Bone marrow (tissue), 2 donors: ENCODE measurements around the gene TMEM108.

Experiments
- DNase-seq, 2 donors: peaks; one replicate each; lab custom pipeline; 2025; lab: John Stamatoyannopoulos, UW

TMEM108 gene

GRCh38 chr3:133354721-133355120 lies 316.5 kb downstream of the TMEM108 start:
- DNase-seq: no peak

- DNase-seq: no peak
Observed at GRCh38 chr3:133360476-133360875, 322.3 kb downstream of the TMEM108 start.

DNA sequence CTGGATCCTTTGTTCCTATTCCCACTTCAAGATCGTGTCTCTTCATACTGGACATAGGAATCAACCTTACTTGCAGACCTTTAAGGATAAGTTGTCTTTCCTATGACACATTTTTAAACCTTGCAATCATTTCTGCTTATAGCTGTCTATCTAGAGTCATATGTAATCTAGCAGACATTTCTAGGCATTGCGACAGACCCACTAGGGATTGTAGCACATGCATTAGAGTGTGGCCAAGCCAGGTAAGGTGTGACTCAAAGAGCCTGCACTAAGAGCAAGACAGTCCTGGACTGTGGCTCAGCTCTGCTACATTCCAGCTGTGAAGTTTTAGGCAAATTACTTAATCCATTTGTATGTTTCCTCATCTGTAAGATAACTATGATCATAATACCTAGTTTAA lies 322.8 kb downstream of the TMEM108 start:
- DNase-seq: no peak

- DNase-seq: no peak
Observed at GRCh38 chr3:133361435-133361834, 323.2 kb downstream of the TMEM108 start.

GRCh38 chr3:133362539-133362938 lies 324.3 kb downstream of the TMEM108 start:
- no peak for DNase-seq

- DNase-seq: no peak
Observed at GRCh38 chr3:133364704-133365103, 326.5 kb downstream of the TMEM108 start.

DNA sequence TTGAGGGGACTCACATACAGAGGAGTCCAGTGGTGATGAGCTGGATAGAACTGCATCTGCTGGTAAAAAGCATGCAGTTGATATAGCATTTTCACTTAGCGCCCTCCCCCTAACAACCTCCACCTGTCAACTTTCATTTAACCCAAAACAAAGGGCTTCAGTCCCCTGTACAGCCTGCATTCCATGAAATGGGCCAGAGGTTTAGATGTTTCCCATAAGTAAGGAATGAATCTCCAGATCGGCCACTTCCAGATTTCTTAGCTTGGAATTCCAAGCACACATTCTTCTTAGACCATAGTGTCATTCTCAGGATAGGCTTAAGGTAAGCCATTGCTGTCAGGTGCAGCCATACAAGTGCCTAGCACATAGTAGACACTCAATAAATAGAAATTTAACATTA lies 328.7 kb downstream of the TMEM108 start:
- DNase-seq: no peak

DNA sequence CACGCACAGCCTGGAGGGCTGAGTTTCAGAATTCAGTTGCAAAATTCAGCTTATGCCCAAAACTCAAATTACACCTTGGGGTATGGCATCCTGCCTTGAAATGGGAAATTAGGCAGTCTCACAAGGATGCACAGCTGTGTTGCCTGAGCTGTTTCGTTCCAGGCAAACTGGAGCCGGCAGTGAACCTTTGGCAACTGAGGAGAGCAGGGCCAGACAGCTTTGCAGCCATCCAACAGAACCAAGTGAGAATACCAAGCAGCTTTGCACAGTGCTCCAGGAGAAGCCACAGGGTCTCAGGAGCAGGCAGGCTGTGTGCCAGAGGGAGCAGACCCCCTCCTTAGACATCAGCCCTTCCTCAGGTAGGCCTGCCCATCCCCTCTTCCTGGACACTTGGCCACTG lies 329.2 kb downstream of the TMEM108 start:
- DNase-seq: no peak

GRCh38 chr3:133367956-133368355 lies 329.8 kb downstream of the TMEM108 start:
- no peak for DNase-seq

DNA sequence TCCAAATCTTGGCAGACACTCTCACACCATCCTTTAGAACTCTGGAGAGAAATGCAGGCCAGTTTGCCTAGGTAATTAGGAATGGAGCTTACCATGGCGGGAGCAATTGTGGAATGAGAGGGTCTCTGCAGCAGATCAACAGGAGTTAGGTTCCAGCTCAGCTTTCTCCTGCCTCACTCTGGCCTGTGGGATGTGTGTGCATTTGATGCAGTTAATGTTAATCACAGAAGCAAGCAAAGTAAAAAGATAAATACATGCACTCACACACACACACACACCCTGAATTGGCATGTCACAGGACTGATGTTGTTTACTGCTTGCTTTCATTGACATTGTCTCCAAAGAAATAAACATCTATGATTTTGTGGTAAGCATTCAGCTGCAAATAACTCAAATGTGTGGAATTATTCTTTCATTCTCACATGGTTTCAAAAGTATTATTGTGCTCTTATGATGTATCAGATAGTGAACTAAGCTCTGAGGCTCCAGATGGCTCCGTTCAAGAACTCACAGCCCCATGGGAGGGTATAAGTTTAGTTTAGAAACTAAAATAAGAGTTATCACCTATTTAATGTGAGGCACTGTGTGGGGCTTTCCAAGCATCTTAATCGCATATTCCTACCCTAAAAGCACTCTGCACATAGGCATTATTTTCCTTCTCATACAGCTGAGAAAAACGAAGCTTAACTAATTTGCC lies 330.3 kb downstream of the TMEM108 start:
- no peak for DNase-seq

- DNase-seq: no peak
Observed at GRCh38 chr3:133369068-133369440, 330.9 kb downstream of the TMEM108 start.

DNA sequence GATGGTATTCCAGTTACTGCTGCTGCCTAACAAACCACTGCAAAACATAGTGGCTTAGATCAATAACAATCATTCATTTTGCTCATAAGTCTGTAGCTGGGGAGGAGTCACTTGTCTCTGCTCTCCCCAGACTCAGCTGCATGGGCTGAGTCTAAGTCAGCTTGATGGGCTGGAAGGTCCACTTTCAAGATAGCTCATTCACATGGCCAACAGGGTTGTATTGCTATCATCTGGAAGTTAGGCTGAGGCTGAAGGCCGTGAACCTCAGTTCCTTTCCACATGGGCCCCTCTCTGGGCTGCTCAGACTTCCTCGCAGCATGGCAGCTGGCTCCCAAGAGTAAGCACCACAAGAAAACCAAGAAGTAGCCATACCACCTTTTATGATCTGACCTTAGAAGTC lies 333.0 kb downstream of the TMEM108 start:
- DNase-seq: no peak

GRCh38 chr3:133371676-133372075 lies 333.5 kb downstream of the TMEM108 start:
- no peak for DNase-seq

DNA sequence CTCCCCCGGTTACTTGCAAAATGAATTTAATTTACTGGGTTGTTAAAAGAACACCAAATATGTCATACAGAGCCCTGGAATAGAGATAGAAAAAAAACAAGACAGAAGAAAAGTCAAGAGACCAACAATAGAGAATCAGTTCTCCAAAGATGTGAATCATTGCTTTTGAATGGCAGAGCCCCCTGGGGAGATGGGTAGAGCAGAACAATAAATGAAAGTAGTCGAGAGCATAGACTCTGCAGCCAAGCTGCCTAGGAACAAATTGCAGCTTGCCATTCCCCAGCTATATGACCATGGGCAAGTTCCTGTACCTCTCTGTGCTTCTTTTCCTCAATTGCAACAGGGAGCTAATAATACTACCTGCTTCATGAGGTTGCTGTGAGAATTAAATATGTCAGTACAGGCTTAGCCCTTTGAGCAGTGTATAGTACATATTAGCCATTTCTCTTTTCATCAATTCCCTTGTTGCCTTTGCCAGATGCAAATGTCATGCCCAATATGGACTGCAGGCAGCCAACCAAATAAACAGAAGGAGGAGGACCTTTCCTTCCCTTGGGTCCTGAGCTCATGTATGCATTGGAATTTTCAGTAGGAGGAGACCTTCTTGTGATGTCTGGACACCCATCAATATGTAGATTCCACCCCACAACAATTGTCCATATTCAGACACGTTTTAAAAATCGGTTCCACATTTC lies 336.7 kb downstream of the TMEM108 start:
- no peak for DNase-seq

DNA sequence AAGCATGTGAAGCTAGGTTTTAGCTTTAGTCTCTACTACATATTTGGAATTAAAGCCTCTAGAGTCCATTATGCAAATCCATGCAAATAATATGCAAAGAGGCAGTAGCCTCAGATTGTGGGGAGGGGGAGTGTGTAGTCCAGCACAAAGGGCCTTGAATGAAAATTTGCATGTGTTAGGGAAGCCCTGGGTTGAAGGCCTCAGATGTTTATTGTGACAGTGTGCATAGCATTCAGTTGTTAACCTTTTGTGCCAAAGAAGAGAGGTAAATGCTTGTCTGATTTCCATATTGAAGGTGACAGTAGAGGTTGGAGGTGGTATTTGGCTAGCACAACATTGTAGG lies 337.2 kb downstream of the TMEM108 start:
- no peak for DNase-seq

GRCh38 chr3:133376810-133377209 lies 338.6 kb downstream of the TMEM108 start:
- no peak for DNase-seq

DNA sequence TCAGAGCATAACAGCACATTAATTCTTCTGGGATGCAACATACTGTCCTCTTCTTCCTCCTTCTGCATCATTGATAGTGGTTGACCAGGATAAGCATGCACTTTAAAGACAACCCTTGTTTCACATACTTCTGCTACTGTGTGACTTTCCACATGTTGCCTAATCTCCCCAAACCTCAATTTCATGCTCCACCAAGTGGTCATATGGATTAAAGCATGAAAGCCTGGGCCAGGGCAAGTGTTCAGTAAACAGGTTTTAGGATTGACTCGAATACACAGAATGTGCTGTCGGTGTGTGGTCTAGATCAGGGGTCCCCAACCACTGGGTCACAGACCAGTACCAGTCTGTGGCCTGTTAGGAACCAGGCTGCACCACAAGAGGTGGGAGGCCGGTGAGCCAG lies 339.2 kb downstream of the TMEM108 start:
- no peak for DNase-seq

- no peak for DNase-seq
Observed at GRCh38 chr3:133379926-133380325, 341.7 kb downstream of the TMEM108 start.

- no peak for DNase-seq
Observed at GRCh38 chr3:133380481-133381225, 342.5 kb downstream of the TMEM108 start.

DNA sequence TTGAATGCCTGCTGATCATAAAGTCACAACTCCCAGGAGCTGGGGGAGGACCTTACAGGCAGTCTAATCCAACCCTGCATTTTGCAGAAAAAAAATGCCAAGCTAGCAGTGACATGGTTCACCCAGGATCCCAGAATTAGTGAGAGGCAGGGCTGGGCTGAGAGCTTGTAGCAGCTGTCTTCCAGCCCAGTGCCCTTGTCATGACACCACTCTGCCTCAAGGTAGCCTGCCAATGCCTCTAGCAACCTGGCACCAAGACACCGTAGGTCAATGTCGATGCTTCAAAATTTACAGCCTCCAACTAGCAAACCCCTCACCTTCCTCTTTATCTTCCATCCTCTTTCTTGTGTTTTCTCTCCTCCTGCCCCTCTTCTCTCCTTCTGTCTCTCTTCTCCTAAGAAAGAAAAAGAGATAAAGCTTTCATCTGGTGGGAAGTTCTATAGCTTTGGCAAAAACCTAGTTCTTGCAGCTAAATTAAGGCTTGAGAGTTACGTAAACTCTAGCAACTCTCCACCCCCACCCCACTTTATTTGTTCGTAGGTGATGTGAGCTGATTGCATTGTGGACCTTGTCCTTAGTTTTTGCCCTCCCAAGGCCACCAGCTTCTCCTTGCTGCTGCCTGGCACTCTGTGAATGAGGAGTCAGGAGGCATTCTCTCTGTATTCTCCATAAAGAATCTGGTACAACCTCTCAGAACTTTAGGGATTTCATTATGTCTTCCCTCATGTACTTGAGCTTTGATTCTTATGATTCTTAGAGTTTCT lies 343.3 kb downstream of the TMEM108 start:
- no peak for DNase-seq

GRCh38 chr3:133383175-133383574 lies 345.0 kb downstream of the TMEM108 start:
- no peak for DNase-seq

DNA sequence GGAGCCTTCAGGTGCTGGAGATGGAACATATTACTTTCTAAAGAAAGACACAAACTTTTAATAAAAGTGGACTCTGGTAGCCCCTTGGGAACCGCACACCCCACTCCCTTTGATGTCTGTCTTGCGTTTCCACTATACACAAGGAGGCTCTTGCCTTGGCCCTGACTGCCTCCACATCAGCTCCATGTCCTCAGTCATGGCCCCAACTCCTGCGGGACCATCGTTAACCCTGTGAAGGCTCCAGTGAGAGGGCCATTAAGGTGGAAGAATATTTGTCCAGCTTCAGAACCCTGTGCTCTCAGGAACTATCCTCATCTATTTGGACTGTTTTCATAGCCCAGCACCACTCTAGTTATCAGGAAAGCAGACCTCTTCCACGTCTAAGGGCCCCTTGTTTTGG lies 345.6 kb downstream of the TMEM108 start:
- no peak for DNase-seq
